HPDE6-E6E7 (cell line): ENCODE data around the gene CYP4F12.
A peak's percentile ranks its signal among the peaks of the same experiment; 100 is the strongest.

ENCODE experiments used
- DNase-seq: peaks from one replicate; pipeline ENCODE4 v3.0.0; 2011; ENCODE audit warnings: missing footprints; ENCODE audit errors: extremely low spot score

The CYP4F12 gene

GRCh38 chr19:15672580-15673175 is at the start of gene CYP4F12:
Gene CYP4F12, plus strand, starts transcription at chr19:15673087. Its CDS starts 443 bp downstream, at chr19:15673530.
- DNase-seq, result peak; percentile 10

- no peak for DNase-seq
Observed at GRCh38 chr19:15623711-15624318, 49.1 kb upstream of the CYP4F12 start.

- no peak for DNase-seq
Observed at GRCh38 chr19:15628236-15629002, 44.5 kb upstream of the CYP4F12 start.

GRCh38 chr19:15629003-15629880 is 43.6 kb upstream of the CYP4F12 start:
- peak; percentile 64 for DNase-seq

GRCh38 chr19:15631817-15632216 is 41.1 kb upstream of the CYP4F12 start:
- peak; percentile 15 for DNase-seq

- no peak for DNase-seq
Observed at GRCh38 chr19:15633082-15633835, 39.6 kb upstream of the CYP4F12 start.

GRCh38 chr19:15634105-15634504 is 38.8 kb upstream of the CYP4F12 start:
- DNase-seq, result no peak

GRCh38 chr19:15635016-15635805 is 37.7 kb upstream of the CYP4F12 start:
- no peak for DNase-seq

- no peak for DNase-seq
Observed at GRCh38 chr19:15636026-15636425, 36.9 kb upstream of the CYP4F12 start.

GRCh38 chr19:15639596-15639995 is 33.3 kb upstream of the CYP4F12 start:
- DNase-seq, result no peak

- peak; percentile 94 for DNase-seq
Observed at GRCh38 chr19:15640294-15640903, 32.5 kb upstream of the CYP4F12 start, which contains the start of gene CYP4F3. Gene CYP4F3, plus strand, starts transcription at chr19:15640897. Its CDS starts 519 bp downstream, at chr19:15641416.

GRCh38 chr19:15640904-15641597 is 31.8 kb upstream of the CYP4F12 start:
- DNase-seq, result peak; percentile 23

- DNase-seq, result no peak
Observed at GRCh38 chr19:15641901-15642491, 30.9 kb upstream of the CYP4F12 start.

GRCh38 chr19:15642807-15643206 is 30.1 kb upstream of the CYP4F12 start:
- DNase-seq, result no peak

- no peak for DNase-seq
Observed at GRCh38 chr19:15643387-15643786, 29.5 kb upstream of the CYP4F12 start.

GRCh38 chr19:15644066-15644741 is 28.7 kb upstream of the CYP4F12 start:
- DNase-seq, result no peak

GRCh38 chr19:15644816-15645215 is 28.1 kb upstream of the CYP4F12 start:
- DNase-seq, result no peak

- DNase-seq, result no peak
Observed at GRCh38 chr19:15649526-15649925, 23.4 kb upstream of the CYP4F12 start.
